Stimulated activated CD8-positive, alpha-beta memory T cell treated with anti-CD3 and anti-CD28 coated beads, Interleukin-12 subunit alpha, Interleukin-12 subunit beta, amount 100 ng/mL, for 24 hours (primary cell): Measurements from ENCODE around the gene FAM169A.
A peak's percentile ranks its signal among the peaks of the same experiment; 100 is the strongest.
"Not testable (repeated sequence)": the region's sequence is repeated elsewhere in the genome, so short reads cannot be mapped to it uniquely, and the experiment has no call there.

Experiments
- DNase-seq: peaks from one replicate; pipeline ENCODE4 v3.0.0-alpha.2; 2020; ENCODE audit errors: extremely low read depth

FAM169A gene

DNA sequence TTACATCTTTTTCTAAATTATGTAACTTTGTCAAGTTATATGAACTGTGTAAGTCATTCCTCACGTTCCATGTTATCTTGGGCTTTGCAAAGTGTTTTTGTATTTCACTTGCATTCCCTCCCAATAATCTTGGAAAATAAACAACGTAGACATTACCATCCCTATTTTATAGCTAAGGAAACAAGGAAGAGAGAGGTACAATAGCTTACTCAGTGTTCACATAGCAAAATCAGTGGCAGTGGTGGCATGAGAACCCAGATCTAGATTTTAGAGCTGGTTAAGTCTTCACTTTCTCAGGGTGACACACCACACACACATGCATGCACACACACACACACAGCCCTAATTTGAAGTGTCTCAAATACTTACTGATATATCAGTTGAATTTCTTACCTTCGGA, 65.0 kb downstream of the FAM169A start:
- no peak for DNase-seq

DNA sequence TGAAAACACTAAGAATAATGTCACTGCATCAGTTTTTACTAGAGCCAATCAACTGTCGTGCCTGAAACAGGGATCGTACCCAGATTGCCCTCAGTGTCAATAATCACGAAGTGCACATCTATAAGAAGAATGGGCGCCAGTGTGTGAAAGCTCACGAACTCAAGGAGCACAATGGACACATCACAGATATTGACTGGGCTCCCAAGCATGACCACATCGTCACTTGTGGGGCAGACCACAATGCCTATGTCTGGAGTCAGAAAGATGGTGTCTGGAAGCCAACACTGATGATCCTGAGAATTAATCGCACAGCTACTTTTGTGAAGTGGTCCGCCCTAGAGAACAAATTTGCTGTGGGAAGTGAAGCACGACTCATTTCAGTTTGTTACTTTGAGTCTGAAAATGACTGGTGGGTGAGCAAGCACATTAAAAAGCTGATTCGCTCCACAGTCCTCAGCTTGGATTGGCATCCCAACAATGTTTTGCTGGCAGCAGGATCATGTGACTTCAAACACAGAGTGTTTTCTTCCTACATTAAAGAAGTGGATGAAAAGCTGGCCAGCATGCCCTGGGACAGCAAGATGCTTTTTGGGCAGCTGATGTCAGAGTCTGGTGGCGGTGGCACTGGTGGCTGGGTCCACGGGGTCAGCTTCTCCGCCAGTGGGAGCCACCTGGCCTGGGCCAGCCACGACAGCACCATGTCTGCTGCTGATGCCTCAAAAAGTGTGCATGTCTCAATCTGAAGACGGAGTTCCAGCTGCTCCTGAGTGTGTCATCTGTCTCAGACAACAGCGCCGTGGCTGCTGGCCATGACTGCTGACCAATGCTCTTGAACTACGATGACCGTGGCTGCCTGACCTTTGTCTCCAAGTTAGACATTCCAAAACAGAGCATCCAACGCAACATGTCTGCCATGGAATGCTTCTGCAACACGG, 66.9 kb downstream of the FAM169A start:
- no peak for DNase-seq

DNA sequence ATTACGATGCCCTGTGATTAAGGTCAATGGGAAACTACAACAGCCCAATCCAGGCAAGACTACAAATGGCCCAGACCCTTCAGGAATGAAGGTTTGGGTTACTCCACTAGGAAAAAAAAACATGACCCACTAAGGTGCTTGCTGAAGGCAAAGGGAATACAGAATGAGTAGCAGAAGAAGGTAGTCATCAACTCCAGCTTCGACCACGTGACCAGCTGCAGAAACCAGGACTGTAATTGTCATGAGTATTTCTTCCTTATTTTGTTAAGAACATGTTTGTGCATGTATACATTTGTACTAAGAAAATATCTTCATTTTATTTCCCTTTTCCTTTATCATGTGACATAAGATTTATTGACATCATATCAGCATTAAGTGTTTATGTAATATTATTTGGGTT, 74.5 kb downstream of the FAM169A start:
- not testable (repeated sequence) for DNase-seq

DNA sequence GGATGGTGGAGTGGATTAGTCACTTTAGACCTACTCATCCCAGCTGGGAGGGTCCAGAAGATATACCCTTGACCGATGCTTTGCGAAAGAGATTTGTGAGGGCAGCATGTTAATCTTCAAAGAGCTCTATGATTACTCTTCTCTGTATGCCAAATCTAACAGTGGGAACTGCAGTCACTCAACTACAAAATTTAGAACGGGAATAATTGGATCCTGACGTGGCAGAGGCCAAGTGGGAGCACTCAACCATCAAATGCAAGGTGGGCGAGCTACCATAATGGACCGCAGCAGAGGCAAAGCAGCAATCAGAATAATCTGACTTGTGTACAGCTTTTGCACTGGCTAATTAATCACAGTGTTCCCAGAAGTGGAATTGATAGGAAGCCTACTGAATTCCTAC, 78.8 kb downstream of the FAM169A start:
- DNase-seq, result no peak

DNA sequence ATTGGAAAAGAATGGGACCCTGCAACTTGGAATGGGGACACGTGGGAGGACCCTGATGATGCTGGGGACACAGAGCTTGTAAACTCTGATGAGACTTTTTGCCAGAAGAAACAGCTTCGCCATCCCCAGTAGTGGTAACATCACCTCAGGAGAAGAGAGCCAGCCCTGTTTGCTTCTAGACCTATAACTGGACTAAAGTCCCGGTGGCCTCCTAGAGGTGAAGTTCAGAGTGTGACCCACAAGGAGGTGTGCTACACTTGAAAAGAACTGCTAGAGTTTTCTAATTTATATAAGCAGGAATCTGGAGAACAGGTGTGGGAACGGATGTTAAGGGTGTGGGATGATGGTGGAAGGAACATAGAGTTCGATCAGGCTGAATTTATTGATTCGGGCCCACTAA, 79.3 kb downstream of the FAM169A start:
- DNase-seq, result no peak

DNA sequence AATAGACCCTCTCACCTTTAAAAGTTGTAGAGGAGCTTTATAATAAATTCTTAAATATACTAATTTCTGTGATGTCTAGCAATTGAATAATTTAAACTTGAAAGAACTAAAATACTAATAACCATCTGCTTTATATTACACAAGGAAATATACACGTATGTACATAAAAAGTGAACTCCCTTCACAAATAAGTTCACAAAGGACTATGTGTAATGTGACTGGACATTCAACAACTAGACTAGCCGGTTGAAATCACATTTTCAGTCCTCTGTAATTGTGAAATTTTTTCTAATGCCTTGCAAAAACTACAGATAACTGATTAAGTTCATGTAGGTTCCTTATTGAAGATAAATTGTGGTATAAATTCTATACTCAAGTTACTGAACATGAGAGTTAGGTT, 87.6 kb downstream of the FAM169A start:
- no peak for DNase-seq

DNA sequence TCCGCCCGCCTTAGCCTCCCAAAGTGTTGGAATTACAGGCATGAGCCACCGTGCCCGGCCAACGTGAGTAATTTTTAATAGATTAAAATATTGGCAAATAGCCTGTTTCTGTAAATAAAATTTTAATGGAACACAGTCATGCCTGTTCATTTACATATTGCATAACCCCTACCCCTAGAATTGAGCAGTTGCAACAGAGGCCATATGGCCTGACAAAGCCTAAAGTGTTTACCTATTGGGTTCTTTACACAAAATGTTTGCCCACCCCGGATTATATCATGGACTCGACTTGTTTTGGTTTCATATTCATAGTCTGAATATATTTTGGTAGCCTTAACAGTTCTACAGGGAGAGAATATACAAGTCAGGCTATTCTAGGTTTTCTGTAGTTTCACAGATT, 93.8 kb downstream of the FAM169A start:
- DNase-seq, result no peak

DNA sequence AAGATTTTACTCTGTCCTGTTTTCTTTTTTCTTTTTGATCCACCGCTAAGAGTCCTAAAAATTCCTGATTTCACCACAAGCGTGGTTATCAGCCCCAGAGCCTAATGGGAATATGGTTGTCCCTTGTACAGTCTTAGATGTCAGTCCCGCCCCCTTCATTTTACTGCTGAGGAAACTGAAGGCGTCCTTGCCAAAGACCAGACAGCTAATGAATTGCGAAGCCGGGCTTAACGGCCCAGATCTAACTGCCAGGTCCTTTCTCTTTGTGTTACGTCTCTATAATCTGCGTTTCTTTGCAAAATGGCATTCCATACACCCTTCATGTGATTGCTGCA, 98.6 kb downstream of the FAM169A start:
- no peak for DNase-seq

DNA sequence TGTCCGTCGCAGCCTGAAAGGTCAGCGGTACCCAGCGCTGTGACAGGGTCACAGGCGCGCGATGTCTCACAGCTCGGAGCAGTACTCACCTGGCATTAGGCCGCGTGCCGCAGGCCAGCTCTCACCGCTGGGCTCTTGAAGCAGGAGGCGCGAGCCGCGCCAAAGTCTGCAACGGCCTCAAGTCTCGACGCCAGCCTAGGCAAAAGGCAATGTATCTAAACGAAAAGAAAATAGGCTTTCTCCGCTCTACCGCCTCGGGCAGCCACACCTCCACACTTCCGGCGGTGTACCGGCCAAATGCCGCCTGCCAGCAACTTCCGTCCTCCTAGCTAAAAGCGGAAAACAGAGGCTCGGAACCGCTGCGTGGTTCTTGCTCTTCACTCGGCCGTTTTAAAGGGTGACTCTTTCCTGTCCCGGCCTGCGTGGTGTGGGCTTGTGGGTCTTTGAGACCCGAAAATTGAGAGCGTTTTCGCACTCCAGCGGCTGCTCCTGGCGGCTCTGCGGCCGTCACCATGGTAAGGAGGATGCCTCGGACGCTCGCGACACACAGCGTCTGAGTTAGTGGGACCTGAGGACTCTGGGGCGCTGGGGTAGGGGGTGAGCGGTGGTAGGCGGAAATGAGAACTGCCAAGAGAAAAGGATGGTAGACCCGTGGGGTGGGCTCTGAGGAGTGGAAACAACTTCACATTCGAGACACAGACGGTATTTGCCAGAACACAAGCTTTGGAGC, 99.2 kb downstream of the FAM169A start, which contains the start of the genes GFM2 and NSA2:
Gene GFM2, minus strand, starts transcription at position 269 of the 730 bp plus-strand sequence. CDS start 3,375 bp downstream, outside the sequence.
Gene NSA2, plus strand, starts transcription at position 401 of the 730 bp plus-strand sequence. Its CDS starts 112 bp downstream, at position 513.
- DNase-seq, result peak; percentile 76

DNA sequence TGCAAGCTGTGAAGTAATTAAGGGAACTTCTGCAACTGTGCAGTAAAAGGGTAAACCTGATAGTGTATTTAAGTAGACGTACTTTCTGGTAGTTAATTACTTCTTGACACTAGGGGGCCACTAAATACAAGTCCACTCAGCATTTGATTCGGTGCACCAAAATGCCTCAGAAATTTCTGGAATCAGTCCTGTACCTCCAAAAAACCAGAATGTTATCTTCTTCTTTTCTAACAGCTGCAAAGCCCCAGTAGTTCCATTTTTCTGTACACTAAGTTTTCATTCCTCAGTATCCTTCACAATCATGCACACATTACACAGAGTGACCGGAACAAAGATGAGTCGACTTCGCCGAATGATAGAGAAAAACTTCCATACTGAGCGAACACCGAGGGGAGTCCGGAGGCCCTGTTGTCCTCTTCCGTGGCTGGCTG, 99.8 kb downstream of the FAM169A start:
- DNase-seq, result no peak

DNA sequence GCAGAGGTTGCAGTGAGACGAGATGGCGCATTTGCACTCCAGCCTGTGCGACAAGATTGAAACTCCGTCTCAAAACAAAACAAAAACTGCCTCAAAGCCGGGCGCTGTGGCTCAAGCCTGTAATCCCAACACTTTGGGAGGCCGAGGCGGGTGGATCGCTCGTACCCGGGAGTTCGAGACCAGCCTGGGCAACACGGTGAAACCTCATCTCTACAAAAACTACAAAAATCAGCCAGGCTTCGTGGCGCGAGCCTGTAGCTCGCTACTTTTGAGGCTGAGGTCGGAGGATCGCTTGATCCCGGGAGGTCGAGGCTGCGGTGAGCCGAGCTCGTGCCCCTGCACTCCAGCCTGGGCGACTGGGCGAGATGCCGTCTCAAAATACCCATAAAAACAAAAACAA, 100.3 kb downstream of the FAM169A start:
- no peak for DNase-seq

DNA sequence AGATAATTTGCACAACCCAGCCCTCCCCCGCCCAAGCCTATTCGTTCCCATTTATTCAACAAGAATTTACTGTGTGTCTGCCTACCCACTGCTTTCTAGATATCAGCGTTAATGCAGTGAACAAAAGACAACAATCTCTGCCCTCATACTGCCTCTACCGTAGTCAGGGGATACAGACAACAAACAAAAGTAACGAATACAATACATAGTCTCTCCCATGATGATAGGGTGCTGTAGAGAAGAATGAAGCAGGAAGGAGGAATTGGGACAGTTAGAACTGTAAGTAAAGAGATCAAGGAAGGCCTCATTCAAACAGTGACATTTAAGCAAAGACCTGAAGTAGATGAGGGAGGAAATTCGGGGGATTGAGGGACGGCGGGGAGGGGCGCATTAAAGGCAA, 101.0 kb downstream of the FAM169A start:
- DNase-seq, result no peak

DNA sequence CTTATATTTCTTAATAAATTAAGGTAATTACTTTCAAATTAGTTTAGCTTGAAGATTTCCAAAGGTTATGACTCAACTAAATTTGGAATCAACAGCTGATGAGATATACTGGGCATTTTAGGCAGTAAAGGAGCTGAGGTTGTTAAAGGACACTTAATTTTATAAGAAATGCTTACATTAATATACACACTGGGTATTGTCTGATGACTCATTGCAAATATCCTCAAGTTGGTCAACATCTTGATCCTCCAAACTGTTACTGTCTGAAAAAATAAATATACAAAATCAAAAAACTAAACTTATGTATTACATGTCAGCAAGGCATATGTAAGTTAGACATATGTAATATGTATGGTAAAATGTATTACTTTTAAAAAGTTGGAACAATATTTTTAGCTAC, 102.7 kb downstream of the FAM169A start:
- no peak for DNase-seq

DNA sequence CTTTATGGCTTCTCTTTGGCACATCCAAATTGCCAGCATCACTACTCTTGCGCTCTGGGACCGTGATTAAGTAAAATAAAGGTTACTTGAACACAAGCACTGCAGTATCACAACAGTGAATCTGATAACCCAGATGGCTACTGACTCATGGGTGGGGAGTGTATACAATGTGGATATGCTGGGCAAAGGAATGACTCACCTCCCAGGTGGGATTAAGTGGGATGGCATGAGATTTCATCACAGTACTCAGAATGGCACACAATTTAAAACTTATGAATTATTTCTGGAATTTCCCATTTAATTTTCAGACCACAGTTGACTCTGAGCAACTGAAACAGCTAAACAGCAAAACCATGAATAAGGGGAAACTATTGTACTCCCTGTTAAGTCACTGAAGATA, 103.6 kb downstream of the FAM169A start:
- no peak for DNase-seq

DNA sequence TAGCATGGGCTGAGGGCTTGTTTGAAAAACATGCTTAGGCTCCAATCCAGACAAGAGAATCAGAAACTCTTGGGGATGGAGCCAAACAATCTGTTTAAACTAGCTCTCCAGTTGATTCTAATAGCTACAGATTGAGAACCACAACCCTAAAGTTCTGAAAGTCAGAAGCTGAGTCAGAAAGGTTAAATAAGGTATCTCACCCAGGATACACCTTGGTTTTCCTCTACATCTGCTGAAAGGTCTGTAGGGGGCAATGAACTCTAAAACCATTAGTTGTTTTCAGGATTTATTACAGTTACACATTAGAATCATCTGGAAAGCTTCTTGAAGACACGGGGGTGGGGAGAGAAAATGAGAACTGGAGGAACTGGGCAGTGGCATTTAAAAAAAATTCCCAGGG, 104.9 kb downstream of the FAM169A start:
- DNase-seq, result no peak

DNA sequence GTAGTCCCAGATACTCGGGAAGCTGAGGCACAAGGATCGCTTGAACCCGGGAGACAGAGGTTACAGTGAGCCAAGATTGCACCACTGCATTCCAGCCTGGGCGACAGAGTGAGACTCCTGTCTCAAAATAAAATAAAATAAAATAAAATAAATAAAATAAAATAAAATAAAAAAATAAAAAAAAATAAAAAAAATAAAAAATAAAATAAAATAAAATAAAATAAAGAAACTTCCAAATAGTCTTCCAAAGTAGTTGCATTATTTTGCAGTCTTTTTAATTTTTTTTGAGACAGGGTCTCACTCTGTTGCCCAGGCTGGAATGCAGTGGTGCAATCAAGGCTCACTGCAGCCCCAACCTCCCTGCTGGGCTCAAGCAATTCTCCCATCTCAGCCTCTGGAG, 117.4 kb downstream of the FAM169A start:
- DNase-seq, result not testable (repeated sequence)

DNA sequence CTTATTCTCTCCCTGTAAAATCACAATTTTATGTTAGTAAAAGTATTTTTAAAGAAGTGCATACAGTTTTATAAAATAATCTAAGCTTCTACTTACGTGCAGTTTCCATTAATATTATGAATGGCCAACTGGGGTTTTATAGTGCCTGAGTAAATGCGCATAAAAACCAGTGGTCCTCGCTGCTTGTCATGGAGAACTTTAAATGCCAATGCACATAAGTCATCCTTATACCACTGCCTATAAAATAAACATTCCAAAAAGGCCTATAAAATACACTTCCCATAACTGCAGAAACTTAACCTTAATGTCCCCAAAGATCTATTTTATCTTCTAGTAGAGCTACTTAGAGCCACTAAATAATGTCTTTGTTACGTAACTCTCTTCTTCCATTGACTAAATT, 127.8 kb downstream of the FAM169A start:
- no peak for DNase-seq

DNA sequence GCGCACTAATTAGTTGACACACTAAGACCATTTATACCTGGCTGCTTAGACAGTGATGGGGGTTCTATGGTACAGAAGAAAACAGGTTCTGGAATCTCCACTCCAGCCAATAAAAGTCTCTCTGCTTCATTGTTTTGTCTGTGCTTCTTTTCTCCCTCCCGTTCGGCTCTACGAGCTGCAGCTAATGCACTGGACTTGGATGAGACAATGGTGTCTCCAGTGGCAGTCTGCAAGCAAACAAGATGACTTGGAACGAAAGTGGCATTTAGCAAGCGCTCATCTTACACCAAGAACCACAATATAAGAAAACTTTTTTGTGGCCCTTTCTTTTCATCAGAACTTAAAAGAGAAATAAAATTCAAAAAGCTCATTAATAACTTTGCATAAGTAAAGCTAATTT, 129.4 kb downstream of the FAM169A start:
- DNase-seq, result no peak
